RPMI7951 (cell line): ENCODE measurements around the gene ZNF618. TPM values are rescaled to one million over a fixed set of nuclear protein-coding genes. Genes with fewer than 3 reads are reported as not detected.
A peak's percentile ranks its signal among the peaks of the same experiment; 100 is the strongest.

Source experiments
- DNase-seq: peaks from one replicate; pipeline ENCODE4 v3.0.0-alpha.2; 2012; ENCODE audit warnings: low read depth
- total RNA-seq: library from RNA; depleted of rRNA; stranded (reverse); fragments of >200 nt; shearing (Covaris generic); gene quantifications from 2 replicates; pipeline ENCODE4 v1.2.3, GENCODE V29; 2014

Gene ZNF618
- total RNA-seq, 1 experiment from 2014 or later: 2.9 TPM

GRCh38 chr9:113910036-113910639 lies 34.0 kb downstream of the ZNF618 start:
- no peak for DNase-seq

- no peak for DNase-seq
Measured at GRCh38 chr9:113911850-113912557, 35.9 kb downstream of the ZNF618 start.

- DNase-seq: no peak
Measured at GRCh38 chr9:113912816-113913215, 36.7 kb downstream of the ZNF618 start.

- no peak for DNase-seq
Measured at GRCh38 chr9:113913426-113914195, 37.5 kb downstream of the ZNF618 start.

- no peak for DNase-seq
Measured at GRCh38 chr9:113914517-113914916, 38.4 kb downstream of the ZNF618 start.

GRCh38 chr9:113915817-113916434 lies 39.8 kb downstream of the ZNF618 start:
- no peak for DNase-seq

- DNase-seq: no peak
Measured at GRCh38 chr9:113916931-113917330, 40.8 kb downstream of the ZNF618 start.

- no peak for DNase-seq
Measured at GRCh38 chr9:113918697-113919350, 42.7 kb downstream of the ZNF618 start.

GRCh38 chr9:113919382-113919781 lies 43.3 kb downstream of the ZNF618 start:
- DNase-seq: no peak

GRCh38 chr9:113919871-113920270 lies 43.8 kb downstream of the ZNF618 start:
- no peak for DNase-seq

GRCh38 chr9:113920872-113921271 lies 44.8 kb downstream of the ZNF618 start:
- no peak for DNase-seq

GRCh38 chr9:113921396-113921925 lies 45.4 kb downstream of the ZNF618 start:
- DNase-seq: peak; percentile 56

GRCh38 chr9:113922160-113922559 lies 46.1 kb downstream of the ZNF618 start:
- peak; percentile 32 for DNase-seq

GRCh38 chr9:113926211-113926610 lies 50.1 kb downstream of the ZNF618 start:
- no peak for DNase-seq

- no peak for DNase-seq
Measured at GRCh38 chr9:113927277-113927676, 51.2 kb downstream of the ZNF618 start.

GRCh38 chr9:113928269-113928668 lies 52.2 kb downstream of the ZNF618 start:
- no peak for DNase-seq

- peak; percentile 65 for DNase-seq
Measured at GRCh38 chr9:113929634-113930389, 53.7 kb downstream of the ZNF618 start.

GRCh38 chr9:113930390-113930783 lies 54.3 kb downstream of the ZNF618 start:
- no peak for DNase-seq

- DNase-seq: no peak
Measured at GRCh38 chr9:113931140-113931539, 55.0 kb downstream of the ZNF618 start.

- DNase-seq: no peak
Measured at GRCh38 chr9:113931777-113932176, 55.7 kb downstream of the ZNF618 start.
